Renal cortex interstitium (tissue), 11 donors: ENCODE measurements around the gene NBEAL2. TPM values are rescaled to one million over a fixed set of nuclear protein-coding genes. Genes with fewer than 3 reads are reported as not detected.
"Not testable (repeated sequence)": the region's sequence is repeated elsewhere in the genome, so short reads cannot be mapped to it uniquely, and the experiment has no call there.

ENCODE experiments used
- DNase-seq, 11 donors: peaks; one replicate each; pipeline ENCODE4 v3.0.0-alpha.2; 2013; ENCODE audit warnings: low read depth in 9 of 11, low spot score in 4 of 11; ENCODE audit errors: extremely low read depth in 1 of 11
- polyA plus RNA-seq, 3 donors: library from polyadenylated mRNA; unstranded; fragments of 120-200 nt; gene quantifications; one replicate each; pipeline ENCODE4 v1.2.1, GENCODE V29; 2013; ENCODE audit not compliant: insufficient read length in 3 of 3

Gene NBEAL2
- polyA plus RNA-seq, 3 donors, result 37.1 to 67.5 (median 43.2) TPM

- no peak for DNase-seq
These were observed 23.6 kb upstream of the NBEAL2 start for GRCh38 chr3:46955801-46956259.

- no peak for DNase-seq
These were observed 22.2 kb upstream of the NBEAL2 start for GRCh38 chr3:46957092-46957820.

GRCh38 chr3:46958467-46959160, 20.9 kb upstream of the NBEAL2 start:
- DNase-seq, result no peak

GRCh38 chr3:46959161-46959511, 20.3 kb upstream of the NBEAL2 start:
- DNase-seq, result no peak

- no peak for DNase-seq
These were observed 19.3 kb upstream of the NBEAL2 start for GRCh38 chr3:46960081-46960701.

- DNase-seq, result no peak
These were observed 18.6 kb upstream of the NBEAL2 start for GRCh38 chr3:46960835-46961234.

GRCh38 chr3:46962427-46962826, 17.0 kb upstream of the NBEAL2 start:
- DNase-seq, result no peak

GRCh38 chr3:46962990-46963389, 16.5 kb upstream of the NBEAL2 start:
- no peak for DNase-seq

GRCh38 chr3:46964038-46964590, 15.4 kb upstream of the NBEAL2 start:
- DNase-seq, result not testable (repeated sequence)

- DNase-seq, result no peak
These were observed 14.3 kb upstream of the NBEAL2 start for GRCh38 chr3:46965151-46965550.

GRCh38 chr3:46966811-46967210, 12.7 kb upstream of the NBEAL2 start:
- no peak for DNase-seq

GRCh38 chr3:46968783-46969428, 10.6 kb upstream of the NBEAL2 start:
- DNase-seq, result no peak

- DNase-seq, result no peak
These were observed 8.9 kb upstream of the NBEAL2 start for GRCh38 chr3:46970391-46971091.

GRCh38 chr3:46971151-46971550, 8.3 kb upstream of the NBEAL2 start:
- DNase-seq, result no peak

- DNase-seq, result no peak
These were observed 7.7 kb upstream of the NBEAL2 start for GRCh38 chr3:46971742-46972141.

GRCh38 chr3:46972396-46972795, 7.1 kb upstream of the NBEAL2 start:
- DNase-seq, result no peak

- no peak for DNase-seq
These were observed 4.9 kb upstream of the NBEAL2 start for GRCh38 chr3:46974421-46975171.
